DMS 273 (cell line): Measurements from ENCODE around the gene ATRNL1.

Experiments
- DNase-seq: peaks from one replicate; lab custom pipeline; 2025; ENCODE audit not compliant: unreplicated experiment; lab: John Stamatoyannopoulos, UW

ATRNL1 gene

DNA sequence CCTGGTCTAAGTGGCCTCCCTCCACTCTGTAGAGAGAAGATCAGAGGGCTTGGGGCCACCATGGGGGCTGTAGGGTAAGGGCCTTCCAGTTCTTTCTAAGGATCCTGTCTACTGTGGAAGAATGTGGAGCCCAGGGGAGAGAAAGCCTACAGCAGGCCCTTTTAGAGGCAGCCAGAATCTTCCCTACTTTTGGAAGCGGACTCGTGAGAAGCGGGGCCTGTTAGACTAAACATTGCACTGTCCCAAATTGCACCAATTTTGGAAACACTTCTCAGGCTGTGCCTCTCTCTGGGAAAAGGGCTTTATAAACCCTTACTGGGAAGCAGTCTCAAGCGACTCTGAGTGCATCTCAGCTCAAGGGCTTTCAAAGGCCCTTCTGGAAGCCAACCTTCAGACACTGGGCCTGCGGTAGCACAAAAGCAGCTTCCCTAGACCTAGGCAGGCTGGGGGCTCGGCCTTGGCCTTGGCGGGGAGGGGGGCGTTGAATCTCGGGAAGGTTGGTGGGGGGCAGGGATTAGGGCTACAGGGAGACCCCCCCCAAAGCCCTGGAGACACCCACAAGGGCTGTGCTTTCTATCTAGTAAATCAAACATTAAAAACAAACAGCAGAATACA lies 881.8 kb downstream of the ATRNL1 start:
- no peak for DNase-seq

DNA sequence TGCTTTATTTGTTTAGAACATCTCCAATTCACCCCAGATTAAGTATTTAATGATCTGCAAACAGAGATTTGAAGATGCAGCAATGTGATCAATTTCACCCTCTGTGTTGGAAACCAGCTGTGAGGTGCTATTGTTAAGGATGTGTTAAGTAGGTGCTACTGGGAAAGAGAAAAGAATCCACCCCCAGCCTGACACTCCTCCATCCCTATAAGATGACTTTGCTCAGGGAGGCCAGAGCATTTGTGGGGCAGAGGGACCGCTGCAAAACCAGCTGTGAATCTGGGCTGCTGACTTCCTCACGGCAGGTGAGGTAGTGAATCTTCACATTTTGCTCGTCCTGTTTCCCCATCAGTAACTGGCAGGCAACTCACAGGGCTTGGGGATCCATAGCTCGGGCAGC lies 882.3 kb downstream of the ATRNL1 start:
- no peak for DNase-seq

- no peak for DNase-seq
Measured at GRCh38 chr10:115976342-115976741, 883.2 kb downstream of the ATRNL1 start.

DNA sequence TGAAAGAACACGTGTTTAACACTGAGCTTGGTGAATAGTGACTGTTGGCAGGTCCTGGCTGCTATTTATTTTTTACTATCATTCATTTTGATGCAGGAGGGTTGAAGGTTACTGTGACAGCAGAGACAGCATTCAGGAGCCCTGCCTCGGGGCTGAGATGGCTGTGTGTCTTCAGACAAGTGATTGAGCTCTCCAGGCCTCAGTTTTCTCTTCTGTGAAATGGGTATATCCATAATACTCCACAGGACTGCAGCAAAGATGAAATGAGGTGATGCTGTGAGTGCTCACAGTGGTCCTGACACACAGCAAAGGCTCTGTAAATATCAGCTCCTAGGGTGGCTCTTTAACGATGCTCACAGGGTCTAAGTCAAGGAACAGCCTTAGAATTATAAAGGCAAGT lies 884.7 kb downstream of the ATRNL1 start:
- DNase-seq, result no peak

DNA sequence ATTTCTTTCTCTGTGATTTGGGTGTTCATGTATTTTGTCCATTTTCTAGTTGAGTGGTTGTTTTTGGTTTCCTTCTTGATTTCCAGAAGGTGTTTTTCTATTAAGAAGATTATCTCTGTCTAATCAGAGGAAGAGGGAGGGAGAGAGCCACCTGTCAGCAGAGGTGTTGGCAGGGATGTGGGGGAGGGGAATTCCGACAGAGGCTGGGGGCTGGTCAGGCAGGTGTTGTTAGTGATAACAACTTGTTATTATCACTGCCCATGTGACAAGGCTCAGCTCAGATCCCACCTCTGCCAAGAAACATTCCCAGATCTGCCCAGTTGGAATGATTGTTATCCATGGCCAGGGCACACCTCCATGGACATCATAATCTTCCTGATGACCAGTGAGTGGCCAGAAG lies 886.4 kb downstream of the ATRNL1 start:
- no peak for DNase-seq

- no peak for DNase-seq
Measured at GRCh38 chr10:115980470-115980869, 887.3 kb downstream of the ATRNL1 start.

- DNase-seq, result no peak
Measured at GRCh38 chr10:115981081-115981480, 887.9 kb downstream of the ATRNL1 start.

DNA sequence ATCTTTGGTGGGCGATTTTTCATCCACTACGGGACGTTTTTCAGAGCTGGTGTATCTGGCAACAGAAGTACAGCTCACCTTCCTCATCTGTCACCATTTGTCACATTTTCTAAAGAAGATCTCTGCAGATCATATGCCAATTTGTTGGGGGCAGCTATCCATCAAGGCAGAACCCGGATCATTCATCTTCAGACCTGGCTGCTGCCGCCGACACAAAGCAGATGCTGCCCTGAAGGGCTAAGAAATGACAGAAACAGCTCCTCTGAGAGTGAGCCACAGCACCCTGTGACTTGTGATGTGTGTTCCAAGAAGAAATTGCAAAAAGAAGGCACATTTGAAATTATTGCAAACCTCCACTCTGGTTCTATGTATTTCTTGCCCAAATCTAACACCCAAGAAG lies 888.9 kb downstream of the ATRNL1 start:
- DNase-seq, result no peak

DNA sequence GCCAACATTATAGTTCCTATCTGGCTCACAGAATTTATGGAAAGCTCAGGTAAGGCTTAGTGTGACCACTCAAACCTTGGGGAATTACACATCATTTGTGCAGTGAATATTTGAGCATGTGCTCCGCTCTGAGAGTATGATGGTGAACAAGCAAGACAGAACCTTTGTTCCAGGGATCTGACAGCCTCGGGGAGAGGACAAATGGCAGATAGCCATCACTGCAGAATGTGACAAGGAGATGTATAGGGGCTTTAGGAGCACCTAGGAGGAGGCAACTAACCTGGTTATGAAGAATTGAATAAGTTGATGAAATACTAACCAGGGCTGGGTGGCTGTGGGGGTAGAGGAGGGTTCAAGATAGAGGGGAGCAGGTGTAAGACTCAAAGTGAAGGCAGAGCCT lies 889.4 kb downstream of the ATRNL1 start:
- DNase-seq, result no peak

- no peak for DNase-seq
Measured at GRCh38 chr10:115985786-115986185, 892.6 kb downstream of the ATRNL1 start.

- DNase-seq, result no peak
Measured at GRCh38 chr10:115988380-115988779, 895.2 kb downstream of the ATRNL1 start.

DNA sequence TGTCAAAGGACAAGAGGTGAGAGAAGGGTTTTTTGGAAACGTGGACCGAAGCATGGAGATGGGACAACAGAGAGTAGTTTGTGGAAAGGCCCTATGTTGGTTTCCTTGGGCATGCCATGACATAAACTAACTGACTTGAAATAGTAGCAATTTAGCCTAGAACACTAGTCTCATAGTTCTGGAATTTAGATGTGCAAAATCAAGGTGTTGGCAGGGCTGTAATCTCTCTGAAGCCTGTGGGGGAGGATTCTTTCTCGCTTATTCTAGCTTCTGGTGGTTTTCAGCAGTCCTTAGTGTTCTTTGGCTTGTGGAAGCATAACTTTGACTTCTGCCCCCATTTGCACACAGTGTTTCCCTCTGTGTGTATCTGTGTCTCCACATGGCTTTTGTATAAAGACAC lies 896.5 kb downstream of the ATRNL1 start:
- no peak for DNase-seq

DNA sequence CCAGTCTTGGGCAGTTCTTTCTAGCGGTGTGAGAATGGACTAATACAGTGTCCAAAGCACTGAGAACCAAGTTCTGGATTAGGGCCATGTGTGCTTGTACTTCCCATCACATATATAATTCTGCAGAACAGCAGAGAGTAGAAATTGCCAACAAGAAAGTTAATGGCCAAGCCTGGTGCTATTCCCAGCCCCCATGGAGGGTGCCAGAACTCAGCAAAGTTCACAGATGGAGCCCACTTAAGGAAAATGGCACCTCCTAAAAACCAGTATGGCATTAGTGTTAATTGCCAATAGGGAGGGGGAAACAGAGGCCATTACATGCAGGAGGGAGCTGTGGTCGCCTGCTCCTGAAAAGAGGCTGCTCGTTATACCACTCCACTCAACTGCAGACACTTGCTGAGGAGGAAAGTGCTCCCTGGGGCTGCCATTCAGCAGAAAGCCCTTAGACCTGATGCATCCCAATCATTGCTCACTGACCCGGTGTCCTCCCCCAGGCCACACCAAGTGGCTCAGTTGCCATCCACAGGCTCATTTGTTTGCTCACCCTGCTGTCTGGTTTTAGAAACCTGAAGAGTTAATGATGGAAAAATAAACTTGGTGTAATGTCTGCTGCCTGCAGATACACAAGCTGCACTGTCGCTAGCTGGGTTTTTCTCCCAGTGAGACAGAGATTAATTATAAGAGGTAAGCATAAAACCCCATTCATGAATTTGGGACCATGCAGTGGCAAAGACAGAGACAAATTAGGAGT lies 899.2 kb downstream of the ATRNL1 start:
- peak; percentile 9 for DNase-seq

DNA sequence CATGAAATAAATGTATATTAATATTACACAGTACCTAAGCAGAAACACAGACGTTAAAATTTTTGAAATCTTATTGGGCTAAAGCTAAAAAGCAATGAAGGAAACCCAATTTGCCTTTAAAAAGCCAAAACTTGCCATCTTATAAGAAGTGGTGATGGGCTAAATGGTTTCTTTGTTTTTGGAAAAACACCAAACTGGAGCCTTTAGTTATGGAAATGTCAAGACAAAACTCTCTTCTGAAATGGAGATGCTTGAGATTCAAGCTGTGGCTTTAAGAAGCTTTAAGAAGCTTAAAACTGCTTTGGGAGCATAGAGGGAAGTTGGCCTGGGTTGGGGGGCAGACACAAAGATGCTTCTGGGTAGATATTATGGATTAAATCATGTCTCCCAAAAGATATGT lies 902.9 kb downstream of the ATRNL1 start:
- DNase-seq, result no peak

- no peak for DNase-seq
Measured at GRCh38 chr10:115998301-115998700, 905.1 kb downstream of the ATRNL1 start.
